ENCODE data around the gene SUGCT.

- TF ChIP-seq, protein P1, sequence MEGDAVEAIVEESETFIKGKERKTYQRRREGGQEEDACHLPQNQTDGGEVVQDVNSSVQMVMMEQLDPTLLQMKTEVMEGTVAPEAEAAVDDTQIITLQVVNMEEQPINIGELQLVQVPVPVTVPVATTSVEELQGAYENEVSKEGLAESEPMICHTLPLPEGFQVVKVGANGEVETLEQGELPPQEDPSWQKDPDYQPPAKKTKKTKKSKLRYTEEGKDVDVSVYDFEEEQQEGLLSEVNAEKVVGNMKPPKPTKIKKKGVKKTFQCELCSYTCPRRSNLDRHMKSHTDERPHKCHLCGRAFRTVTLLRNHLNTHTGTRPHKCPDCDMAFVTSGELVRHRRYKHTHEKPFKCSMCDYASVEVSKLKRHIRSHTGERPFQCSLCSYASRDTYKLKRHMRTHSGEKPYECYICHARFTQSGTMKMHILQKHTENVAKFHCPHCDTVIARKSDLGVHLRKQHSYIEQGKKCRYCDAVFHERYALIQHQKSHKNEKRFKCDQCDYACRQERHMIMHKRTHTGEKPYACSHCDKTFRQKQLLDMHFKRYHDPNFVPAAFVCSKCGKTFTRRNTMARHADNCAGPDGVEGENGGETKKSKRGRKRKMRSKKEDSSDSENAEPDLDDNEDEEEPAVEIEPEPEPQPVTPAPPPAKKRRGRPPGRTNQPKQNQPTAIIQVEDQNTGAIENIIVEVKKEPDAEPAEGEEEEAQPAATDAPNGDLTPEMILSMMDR (conservative IDR thresholded peaks at IDR 0.05): no peak
- TF ChIP-seq ZFX (IDR thresholded peaks at IDR 0.05): no peak
Observed at GRCh38 chr7:40234666-40235065, 99.9 kb downstream of the SUGCT start.

Measured in C4-2B (cell line).